ENCODE data around the gene DNAH17. TPM values are rescaled to one million over a fixed set of nuclear protein-coding genes. Genes with fewer than 3 reads are reported as not detected.

DNAH17 gene
- polyA plus RNA-seq, 5 donors: 2.1 to 5.1 (median 4.3) TPM

DNA sequence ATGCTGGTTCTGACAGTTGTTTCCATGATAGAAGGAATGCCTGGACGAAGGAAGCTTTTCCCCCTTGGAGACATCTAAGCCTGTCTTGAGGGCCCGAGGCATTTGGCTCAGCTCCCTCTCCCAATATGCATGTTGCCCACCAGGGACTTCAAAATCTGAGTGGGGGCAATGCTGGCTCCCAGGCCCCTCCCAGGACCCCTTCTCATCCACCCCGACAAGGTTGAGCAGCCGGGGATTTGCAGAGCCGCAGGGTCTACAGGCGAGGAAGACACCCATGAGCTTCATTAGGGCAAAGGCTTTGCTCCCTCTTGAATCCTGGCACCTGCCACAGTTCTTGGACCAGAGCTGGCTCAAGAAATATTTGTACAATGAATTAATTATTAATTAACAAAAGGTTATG, 25.1 kb upstream of the DNAH17 start:
- DNase-seq: no peak

DNA sequence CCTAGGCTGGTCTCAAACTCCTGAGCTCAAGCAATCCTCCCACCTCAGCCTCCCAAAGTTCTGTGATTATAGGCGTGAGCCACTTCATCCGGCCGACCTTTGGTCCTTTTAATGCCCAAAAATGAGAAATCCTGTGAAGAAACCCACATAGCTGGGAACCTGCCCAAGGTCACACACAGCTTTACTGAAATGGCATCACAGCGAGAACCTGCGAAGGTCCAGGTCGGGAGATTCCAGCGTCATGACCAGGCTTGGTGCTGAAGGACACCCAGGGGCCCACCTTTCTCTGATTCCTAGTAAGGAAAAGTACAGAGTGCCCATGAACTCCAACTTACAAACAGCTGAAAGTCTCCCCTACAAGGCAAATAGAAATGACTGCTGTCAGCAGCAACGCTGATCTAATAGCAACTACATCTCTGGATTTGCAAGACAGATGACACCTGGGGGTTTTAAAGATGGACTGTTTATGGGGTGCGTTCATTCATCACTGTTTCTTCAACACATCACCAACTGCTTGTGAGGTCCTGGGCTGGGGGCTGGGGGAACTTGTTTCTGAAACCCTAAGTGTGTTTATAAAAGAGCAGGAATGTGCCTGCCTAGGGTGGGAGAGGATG, 24.5 kb upstream of the DNAH17 start:
- DNase-seq: no peak

DNA sequence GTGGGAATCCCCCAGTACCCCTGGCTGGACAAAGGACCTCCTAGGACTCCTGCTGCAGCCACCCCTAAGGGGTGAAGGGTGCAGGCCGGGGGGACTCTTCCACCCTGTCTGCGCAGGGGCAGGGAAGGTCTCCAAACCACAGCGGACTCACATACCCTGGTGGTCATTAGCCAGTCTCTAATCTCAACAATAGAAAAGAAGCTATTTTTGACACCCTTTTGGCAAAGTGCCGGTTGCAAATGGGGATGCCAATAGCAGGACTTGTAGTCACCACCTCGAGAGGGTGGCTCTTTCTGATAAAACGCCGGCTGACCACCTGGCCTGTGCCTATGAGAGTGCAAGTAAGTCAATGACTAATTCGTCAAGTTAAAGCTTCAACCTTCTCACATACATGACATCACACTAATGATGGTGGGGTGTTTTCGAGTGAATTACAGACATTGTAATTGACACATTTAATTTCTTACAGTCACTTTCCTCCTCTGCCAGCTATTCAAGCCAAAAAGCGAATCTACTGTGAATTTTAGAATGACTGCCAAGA, 23.1 kb upstream of the DNAH17 start:
- peak in 1 of 2 donors; percentile 14 for DNase-seq

DNA sequence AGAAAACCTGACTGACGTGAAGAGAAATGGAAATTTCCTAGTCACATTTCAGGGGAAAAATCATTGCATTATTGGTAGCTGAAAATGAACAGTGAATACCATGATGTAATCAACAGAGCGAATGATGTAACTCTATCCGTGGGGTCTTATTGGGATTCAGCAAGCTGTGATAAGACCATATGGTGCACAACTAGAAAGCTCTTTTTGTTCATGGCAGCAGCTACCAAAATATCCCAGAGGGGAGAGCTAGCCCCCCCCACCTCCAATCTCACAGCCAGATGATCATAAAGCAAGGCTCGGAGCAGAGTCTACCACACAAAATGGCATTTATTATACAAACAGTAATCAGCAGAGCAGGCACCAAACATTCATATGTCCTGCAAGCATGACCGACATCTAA, 22.2 kb upstream of the DNAH17 start:
- peak; percentile 18 to 52 for DNase-seq

DNA sequence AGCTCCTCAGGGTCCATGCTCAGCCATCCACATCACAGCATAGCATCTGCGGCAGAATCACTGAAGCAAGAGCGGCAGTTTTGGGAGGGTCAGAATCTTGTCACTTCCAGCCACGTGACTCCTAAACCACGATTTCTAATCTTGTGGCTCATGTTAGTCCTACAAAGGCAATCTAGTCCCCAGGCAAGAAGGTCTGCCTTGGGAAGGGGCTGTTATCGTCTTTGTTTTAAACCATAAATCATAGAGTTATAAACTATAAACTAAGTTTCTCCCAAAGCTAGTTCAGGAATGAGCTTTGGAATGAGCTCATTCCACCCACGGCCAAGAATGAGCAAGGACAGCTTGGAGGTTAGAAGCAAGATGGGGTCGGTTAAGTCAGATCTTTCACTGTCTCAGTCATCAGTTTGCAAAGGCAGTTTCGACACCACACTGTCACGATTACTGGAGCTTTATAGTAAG, 20.8 kb upstream of the DNAH17 start:
- no peak for DNase-seq

DNA sequence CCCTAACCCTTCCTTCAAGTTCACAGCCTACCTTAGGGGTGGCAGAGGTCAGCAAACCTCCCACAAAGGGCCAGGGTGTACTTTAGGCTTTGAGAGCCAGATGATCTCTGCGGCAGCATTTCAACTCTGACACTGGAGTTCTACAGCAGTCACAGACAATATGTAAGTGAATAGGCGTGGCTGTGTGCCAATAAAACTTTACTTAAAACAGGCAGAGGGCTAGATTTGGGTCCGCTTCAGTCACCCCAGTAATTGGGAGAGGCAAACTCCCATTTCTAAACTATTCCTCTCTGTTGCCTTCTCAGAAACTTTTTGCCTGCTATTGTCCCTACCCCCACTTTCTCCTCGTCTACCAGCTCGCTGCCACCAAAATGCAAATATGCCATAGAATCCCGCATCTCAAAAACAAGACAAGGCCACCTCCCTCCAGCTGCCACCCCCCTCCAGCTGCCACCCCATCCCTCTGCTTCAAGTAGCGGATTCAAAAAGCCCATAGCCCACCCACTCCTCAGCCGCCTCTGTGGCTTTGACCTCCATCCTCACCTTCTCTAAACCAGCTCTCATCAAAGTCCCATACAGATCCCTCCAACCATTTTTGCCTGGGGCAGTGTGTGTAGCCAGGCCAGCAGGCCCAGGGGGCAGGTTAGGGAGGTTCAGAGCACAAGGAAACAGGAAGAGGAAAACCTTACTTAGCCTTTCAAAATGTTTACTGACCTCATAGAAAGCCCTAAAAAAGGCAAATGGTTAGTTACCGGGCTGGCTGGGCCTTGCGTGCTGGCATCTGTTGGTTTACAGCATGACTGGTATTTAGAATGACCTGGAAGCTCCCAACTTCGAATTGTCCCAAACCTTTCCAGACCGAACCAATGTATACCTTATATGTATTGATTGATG, 19.9 kb upstream of the DNAH17 start:
- no peak for DNase-seq

DNA sequence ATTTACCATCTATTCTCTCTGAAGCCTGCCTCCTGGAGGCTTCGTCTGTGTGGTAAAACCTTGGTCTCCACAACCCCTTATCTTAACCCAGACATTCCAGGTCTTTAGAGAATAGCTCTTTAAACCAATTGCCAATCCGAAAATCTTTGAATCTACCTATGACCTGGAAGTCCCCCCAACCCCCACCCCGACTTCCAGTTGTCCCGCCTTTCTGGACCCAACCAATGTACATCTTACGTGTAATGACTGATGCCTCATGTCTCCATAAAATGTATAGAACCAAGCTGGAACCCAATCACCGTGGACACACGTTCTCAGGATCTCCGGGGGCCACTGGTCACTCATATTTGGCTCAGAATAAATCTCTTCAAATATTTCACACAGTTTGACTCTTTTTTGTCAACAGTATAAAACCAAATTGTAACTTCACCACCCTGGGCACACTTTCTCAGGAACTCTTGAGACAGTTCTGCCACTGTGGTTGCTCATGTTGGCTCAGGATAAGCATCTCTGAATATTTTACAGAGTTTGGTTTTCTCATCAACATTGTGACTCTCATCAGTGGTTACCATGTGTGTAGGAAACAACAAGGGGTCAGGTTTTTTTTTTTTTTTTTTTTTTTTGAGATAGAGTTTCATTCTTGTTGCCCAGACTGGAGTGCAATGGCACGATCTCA, 18.1 kb upstream of the DNAH17 start:
- no peak for DNase-seq

DNA sequence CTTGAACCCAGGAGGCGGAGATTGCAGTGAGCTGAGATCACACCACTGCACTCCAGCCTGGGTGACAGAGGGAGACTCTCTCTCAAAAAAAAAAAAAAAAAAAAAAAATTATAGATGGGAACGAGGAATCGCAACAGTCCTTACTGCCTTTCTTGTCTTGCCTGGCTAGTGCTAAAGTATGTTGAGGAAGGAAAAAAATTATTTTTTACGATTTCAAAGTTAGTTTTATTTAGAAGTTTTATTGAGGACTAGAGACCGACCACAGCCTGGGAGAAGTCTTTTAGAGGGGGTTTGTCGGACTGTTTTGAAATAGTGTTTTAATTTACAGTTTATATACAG, 15.8 kb upstream of the DNAH17 start:
- no peak for DNase-seq

DNA sequence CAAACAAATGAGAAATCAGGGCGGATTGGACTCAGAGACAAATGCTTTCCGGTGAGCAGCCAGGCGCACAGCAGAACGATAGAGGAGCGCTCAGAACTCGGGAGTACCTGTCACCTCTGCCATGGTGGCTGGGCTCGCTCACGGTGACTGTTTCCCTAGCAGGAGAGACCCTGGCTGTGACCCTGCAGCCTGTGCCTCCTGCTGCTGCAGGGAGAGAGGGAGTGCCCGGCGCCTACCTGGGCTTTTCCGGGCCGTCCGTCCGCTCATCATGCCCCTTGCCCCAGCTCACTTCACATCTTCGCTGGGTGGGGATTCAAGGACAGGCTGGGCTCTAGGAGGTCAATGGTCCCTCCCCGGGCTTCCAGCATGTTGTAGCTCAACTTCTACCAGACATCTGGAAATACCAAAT, 14.1 kb upstream of the DNAH17 start:
- DNase-seq: no peak

DNA sequence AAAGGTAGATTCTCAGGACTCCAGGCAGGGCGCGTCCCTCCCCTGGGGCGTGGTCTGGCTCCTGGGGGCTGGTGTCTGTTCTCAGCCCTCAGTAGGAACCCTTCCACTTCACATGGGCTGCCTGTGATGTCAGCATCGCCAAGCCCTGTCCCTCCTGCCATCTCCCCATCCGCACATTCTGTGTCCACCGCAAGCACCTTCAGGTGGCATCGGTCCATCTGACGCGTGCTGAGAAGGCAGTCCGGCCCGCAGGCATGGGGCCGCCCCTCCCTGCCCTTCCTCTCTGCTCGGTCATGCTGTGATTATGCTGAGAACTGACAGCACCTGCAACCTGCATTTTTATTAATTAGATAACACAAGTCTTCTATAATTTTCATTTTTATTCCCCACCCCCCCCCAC, 12.7 kb upstream of the DNAH17 start:
- no peak for DNase-seq

DNA sequence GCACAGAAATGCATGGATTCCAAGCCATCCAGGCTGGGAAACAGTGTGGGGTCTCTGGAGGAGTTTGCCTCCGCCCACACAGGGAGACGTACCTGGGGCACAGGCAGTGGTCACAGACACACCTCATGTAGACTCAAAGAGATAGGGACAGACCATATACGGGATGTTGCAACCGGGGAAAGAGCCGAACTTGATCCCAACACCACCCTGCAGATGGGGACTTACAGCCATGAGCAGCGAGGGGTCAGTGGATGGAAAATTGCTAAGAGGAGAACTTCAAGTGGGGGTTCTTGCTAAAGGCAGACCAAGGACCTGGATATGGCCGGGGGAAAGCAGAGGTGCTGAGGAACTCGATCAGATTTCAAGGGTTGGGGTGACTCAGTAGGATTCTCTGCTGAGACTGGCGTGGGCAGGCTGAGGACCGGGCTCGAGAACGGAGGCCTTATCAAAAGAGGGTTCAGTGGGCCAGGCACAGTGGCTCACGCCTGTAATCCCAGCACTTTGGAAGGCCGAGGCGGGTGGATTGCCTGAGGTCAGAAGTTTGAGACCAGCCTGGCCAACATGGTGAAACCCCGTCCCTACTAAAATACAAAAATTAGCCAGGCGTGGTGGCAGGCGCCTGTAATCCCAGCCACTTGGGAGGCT, 12.0 kb upstream of the DNAH17 start:
- DNase-seq: no peak

DNA sequence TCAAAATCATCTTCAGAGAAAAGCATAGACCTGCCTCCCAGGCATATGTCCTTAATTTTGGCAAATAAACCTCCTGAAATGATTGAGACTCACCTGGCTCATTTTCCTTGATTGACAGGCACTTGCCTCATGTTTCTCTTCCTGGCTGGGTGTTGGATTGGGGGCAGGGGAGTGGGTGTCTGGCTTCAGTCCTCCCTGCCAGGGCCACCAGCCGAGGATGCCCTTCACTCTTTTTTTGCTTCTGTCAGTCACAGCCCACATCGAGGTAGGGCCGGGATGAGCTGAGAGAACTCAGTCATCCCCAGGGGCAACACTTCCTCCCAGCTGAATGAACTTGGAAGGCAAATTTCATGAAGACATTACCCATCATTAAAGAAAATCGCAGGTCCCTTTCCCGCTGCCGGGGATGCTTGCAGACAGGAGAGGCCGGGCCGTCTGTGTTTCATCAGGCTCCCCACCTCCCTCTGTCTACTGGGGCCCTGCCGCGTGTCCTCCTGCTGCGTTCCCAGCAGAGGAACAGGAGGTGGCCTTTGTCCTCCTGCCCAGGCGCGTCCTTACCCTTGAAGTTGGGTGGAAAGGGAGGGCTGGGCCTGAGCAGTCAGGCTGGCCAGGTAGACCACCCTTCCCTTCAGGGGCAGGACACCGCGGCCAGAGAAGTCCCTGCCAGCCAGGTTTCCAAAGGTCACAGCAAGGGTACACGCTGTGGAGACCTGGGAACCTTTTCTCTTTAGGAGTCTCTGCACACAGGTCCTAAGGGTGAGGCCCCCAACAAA, 11.2 kb upstream of the DNAH17 start:
- no peak for DNase-seq

DNA sequence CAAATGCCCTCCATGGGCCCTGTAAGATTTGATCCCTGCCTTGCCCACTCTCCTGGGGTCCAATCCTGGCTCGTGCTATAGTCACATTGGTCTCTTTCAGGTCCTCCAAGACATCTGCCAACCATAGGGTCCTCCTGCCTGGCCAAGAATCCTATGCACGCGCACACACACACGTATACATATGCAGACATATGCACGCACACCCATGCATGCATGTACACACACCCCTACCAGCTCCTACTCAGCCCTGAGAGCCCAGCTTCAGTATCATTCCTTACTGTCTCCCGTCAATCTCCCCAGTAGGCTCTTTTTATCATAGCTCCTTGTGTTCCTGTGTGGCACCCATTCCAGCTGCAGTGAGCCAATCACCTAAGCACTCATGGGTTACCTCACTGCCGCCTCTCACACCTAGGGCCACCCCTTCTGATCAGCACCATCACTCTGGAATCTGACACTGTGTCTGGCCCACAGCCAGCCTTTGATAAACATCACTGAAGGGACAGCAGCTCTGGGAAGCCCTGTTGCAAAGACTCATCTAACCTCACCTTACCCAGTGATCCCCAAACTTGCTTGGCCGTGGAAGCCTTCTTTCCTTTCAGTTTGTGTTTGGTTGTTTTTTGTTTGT, 7.9 kb upstream of the DNAH17 start:
- DNase-seq: no peak

DNA sequence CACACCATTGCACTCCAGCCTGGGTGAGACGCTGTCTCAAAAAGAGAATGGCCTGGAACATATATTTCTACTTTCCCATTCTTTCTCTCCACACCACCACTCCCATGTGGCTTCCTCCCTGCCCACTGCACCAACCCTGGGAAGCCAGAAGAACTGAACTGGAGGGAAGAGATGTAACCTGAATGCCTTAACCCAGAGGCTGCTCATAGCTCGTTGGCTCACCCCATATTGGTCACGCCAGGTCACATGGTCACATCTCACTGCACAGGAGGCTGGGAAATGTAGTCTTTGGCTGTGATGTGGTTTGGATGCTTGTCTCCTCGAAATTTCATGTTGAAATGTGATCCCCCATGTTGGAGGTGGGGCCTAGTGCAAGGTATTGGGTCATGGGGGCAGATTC, 5.9 kb upstream of the DNAH17 start:
- DNase-seq: no peak

DNA sequence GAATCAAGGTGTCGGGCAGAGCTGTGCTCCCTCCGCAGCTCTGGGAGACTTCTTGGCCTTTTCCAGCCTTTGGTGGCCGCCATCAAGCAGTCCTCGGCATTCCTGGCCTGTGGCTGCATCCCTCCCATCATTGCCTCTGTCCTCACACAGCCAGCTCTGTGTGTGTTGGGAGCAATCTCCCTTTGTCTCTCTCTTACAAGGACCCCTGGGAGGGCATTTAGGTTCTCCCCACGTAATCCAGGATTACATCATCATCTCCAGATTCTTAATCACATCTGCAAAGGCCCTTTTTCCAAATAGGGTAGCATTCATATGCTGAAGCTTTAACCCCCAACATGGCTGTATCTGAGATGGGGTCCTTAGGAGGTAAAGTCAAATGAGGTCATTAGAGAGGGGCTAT, 4.1 kb upstream of the DNAH17 start:
- DNase-seq: no peak

DNA sequence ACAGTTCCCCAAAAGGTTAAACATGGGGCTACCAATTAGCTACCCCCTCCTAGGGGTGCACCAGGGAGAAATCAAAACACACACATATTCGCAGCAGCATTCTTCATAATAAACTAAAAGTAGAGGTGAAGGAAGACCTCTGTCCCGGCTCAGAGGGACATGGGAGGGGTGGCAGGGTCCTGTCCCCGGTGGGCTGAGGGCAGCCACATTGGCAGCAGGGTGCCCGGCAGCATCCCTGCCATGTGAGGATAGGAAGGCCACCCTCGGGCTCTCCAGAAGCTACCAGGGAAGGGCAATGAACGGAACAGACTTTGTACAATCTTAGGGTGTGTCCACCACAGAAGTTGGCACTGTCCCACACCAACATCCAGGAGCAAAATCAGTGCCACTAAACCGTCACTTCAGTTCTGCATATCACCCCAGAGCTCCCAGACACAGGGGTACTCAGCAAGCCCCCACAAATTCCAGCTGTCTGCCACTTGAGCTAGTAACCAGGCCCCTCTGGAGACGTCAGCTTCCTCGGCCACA, 3.1 kb upstream of the DNAH17 start:
- DNase-seq: no peak

DNA sequence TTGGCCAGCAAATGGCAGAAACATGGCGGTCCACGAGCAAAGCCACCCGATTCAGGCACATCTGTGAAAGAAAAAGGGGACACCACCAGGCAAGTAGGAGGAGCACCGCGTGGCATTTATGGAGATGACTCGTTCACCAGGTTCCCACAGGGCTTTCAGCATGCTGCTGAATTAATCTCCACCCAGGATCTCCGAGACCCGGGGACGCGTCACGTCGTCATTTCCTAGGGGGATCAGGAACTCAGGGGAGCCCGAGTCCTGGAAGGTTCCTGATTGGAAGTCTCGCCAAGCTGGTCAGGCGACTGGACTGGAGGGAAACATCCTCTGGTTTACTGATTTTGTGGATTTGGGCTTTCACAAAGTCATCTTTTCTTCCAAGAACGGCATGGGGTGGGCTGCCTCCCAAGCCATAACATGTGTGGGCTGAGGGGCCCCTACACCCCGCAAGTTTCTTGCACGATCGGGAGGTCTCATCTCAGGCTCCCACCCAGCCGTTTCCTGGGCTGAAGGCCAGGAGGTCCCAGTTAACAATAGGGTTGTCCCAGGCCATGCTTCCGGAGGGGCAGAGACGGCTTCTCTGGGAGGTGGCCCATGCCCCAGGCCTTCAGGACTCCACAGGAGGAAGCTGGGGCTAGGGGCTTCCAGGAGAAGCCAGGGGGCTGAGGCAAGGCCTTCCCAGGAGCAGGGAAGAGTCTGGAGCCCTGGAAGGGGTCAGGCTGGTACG, 645 bp downstream of the DNAH17 start:
- DNase-seq: no peak

DNA sequence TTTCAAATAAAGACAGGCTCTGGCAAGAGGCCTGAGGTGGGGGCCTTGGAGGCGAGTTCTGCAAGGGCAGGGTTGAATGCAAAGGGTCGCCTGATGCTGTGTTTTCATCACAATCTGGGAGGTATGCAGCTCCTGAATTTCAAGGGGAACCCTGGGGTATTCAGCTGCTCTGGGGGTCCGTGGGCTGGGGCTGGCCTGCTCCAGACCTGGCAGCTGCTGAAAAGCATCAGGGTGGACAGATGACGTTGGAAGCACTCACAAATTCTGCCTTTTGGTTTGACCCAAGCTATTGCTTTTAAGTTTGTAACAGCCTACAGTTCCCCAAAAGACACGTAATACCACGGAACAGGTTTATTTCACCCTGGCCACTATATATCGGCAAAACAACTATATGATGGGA, 1.3 kb downstream of the DNAH17 start:
- DNase-seq: no peak

DNA sequence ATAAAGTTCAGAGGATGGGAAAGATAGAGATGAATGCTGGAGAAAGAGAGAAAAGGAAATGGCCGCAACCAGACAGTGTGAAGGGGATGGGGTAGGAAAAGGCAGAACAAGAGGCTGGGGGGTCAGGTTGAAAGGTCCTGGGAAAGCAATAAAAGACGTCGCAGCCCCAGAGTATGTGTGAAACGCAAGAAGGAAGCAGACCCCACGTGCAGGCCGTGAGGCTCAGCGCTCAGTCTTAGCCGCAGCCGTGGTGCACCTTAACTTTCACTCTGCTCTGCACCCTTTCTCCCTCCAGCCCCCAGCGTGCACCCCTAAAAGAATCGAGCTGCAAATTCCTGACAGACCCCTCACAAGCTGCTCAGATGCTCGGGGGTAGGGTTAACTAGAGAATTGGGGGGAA, 1.9 kb downstream of the DNAH17 start:
- no peak for DNase-seq

DNA sequence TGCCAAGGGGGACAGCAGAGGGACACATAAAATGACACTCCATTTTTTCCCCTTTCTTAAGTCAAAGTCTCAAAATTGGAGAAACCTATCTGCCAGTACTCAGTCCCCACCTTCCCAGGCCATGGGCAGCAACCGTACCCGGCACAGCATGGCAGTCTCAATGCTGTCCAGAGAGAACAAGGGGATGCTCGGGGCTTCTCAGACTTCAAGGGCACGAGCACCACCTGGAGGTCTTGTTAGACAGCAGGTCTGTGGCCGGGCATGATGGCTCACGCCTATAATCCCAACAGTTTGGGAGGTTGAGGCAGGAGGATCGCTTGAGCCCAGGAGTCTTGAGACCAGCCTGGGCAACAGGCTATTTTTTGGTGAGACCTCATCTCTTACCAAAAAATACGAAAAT, 3.2 kb downstream of the DNAH17 start:
- no peak for DNase-seq
